ENCODE measurements around the gene IGF1R.

Gene IGF1R

GRCh38 chr15:98798375-98798893, 150.1 kb downstream of the IGF1R start:
- TF ChIP-seq CTCF (IDR thresholded peaks at IDR 0.05; ENCODE audit: insufficient read depth, low read length) = no peak
- H3K27ac ChIP-seq (replicated peaks) = no peak overlapping the region
- no peaks in the 10 kb centered on the region for H3K27me3 ChIP-seq (ENCODE audit: insufficient read depth, poor library complexity, severe bottlenecking)
- no peak for DNase-seq (ENCODE audit: low read depth in 1 of 2, low spot score in 1 of 2)
- H3K4me3 ChIP-seq (replicated peaks; ENCODE audit: insufficient read depth, low read length) = no peak overlapping the region

- TF ChIP-seq SPI1 (IDR thresholded peaks at IDR 0.05; ENCODE audit: borderline replicate concordance, low read depth) = no peak
- DNase-seq (ENCODE audit: low read depth in 1 of 2, low spot score in 1 of 2) = peak in 1 of 2 experiments; percentile 30
- H3K4me3 ChIP-seq (replicated peaks; ENCODE audit: insufficient read depth, low read length) = no peak overlapping the region
- H3K27me3 ChIP-seq (ENCODE audit: insufficient read depth, poor library complexity, severe bottlenecking) = no peaks in the 10 kb centered on the region
- H3K27ac ChIP-seq (replicated peaks) = peak overlapping the region; percentile 62
These were observed 151.4 kb downstream of the IGF1R start for GRCh38 chr15:98799461-98800390.

- Histone ChIP-seq H3K27ac (replicated peaks) (peak overlapping the region; percentile 62), H3K4me3 (replicated peaks; ENCODE audit: insufficient read depth, low read length) (peak overlapping the region; percentile 4; the same call in 1 of the 2 replicates), H3K27me3 (ENCODE audit: insufficient read depth, poor library complexity, severe bottlenecking) (no peaks in the 10 kb centered on the region)
- DNase-seq (ENCODE audit: low read depth in 1 of 2, low spot score in 1 of 2) = peak; percentile 57 to 76
- no peak for TF ChIP-seq GABPA (IDR thresholded peaks at IDR 0.05; ENCODE audit: low read depth)
- TF ChIP-seq CTCF (IDR thresholded peaks at IDR 0.05; ENCODE audit: insufficient read depth, low read length) = no peak
- no peak for TF ChIP-seq REST (IDR thresholded peaks at IDR 0.05; ENCODE audit: insufficient replicate concordance, low read depth)
- TF ChIP-seq SPI1 (IDR thresholded peaks at IDR 0.05; ENCODE audit: borderline replicate concordance, low read depth) = no peak
These were observed 152.3 kb downstream of the IGF1R start for GRCh38 chr15:98800437-98801233.

GRCh38 chr15:98801234-98801561, 152.9 kb downstream of the IGF1R start:
- Histone ChIP-seq H3K27me3 (ENCODE audit: insufficient read depth, poor library complexity, severe bottlenecking) (no peaks in the 10 kb centered on the region), H3K4me3 (replicated peaks; ENCODE audit: insufficient read depth, low read length) (no peak overlapping the region), H3K27ac (replicated peaks) (peak overlapping the region; percentile 62)
- no peak for DNase-seq (ENCODE audit: low read depth in 1 of 2, low spot score in 1 of 2)
- TF ChIP-seq POLR2AphosphoS5 (IDR thresholded peaks at IDR 0.05; ENCODE audit: low read depth) = no peak
- no peak for TF ChIP-seq SPI1 (IDR thresholded peaks at IDR 0.05; ENCODE audit: borderline replicate concordance, low read depth)
- TF ChIP-seq CTCF (IDR thresholded peaks at IDR 0.05; ENCODE audit: insufficient read depth, low read length) = no peak
- TF ChIP-seq REST (IDR thresholded peaks at IDR 0.05; ENCODE audit: insufficient replicate concordance, low read depth) = no peak
- no peak for TF ChIP-seq GABPA (IDR thresholded peaks at IDR 0.05; ENCODE audit: low read depth)
